ENCODE data around the gene NEDD4L. TPM values are rescaled to one million over a fixed set of nuclear protein-coding genes. Genes with fewer than 3 reads are reported as not detected.

Gene NEDD4L
- polyA plus RNA-seq, 1 donor (not counting 4 experiments of a cell fraction or from before 2014, with no cell fraction given) = 52.6 TPM

DNA sequence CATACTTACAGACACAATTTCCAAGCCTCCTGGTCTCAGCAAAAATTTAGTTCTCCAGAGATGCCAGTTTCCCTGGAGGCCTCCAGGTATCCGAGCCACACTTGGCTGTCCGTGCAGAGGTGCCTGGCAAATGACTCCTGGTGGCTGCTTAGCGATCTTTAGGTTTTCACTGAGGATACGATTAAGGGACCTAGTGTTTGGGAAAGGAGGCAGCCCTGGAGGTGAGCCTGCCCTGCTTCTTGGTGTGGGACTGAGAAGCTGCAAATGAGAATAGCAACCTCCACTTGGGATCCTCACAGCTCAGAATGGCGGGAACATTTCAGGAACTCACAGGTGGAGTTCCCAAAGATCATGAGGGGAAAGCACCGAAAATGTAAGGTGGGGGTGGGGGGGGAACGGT lies 367.3 kb downstream of the NEDD4L start:
- Histone ChIP-seq H3K4me1 (ENCODE audit: control insufficient read depth, extremely low read depth, insufficient read depth, low read length) (no peaks in the 10 kb centered on the region), H3K4me2 (ENCODE audit: control insufficient read depth, extremely low read depth, insufficient read depth, low read depth, low read length) (no peak overlapping the region), H3K36me3 (ENCODE audit: control insufficient read depth in 2 of 2, extremely low read depth in 1 of 2, insufficient read depth in 2 of 2, low read length in 2 of 2) (no peaks in the 10 kb centered on the region), H3K4me3 (ENCODE audit: control insufficient read depth in 2 of 3, extremely low read depth in 1 of 3, insufficient read depth in 2 of 3, low read depth in 1 of 3, low read length in 3 of 3) (no peak overlapping the region), H4K20me1 (ENCODE audit: control insufficient read depth, extremely low read depth, insufficient read depth, low read length) (no peaks in the 10 kb centered on the region), H3K27ac (ENCODE audit: control insufficient read depth, insufficient read depth, low read length) (no peak overlapping the region), H3K9me3 (ENCODE audit: control insufficient read depth, low read depth, low read length) (no peaks in the 10 kb centered on the region), H3K9me1 (ENCODE audit: control insufficient read depth, extremely low read depth, insufficient read depth, low read length) (no peaks in the 10 kb centered on the region), H3K9ac (ENCODE audit: control insufficient read depth, extremely low read depth, insufficient read depth, low read length) (no peak overlapping the region), H2AFZ (ENCODE audit: control insufficient read depth, low read length) (no peak overlapping the region), H3K79me2 (ENCODE audit: control insufficient read depth, insufficient read depth, low read length) (no peaks in the 10 kb centered on the region), H3K27me3 (ENCODE audit: control insufficient read depth, extremely low read depth, insufficient read depth, low read length) (peaks cover 15% of the 10 kb centered on the region)
- no peak for FAIRE-seq
- dilution Hi-C loops (cut with MboI; ENCODE audit: extremely low pct_ligation_motif_present, low sequenced_read_pairs) = no loop called here
- no peak for TF ChIP-seq EZH2 (IDR thresholded peaks at IDR 0.05; ENCODE audit: low read length)
- TF ChIP-seq CTCF (optimal IDR thresholded peaks at IDR 0.05 in 1 of 3, IDR thresholded peaks at IDR 0.05 in 1 of 3, conservative IDR thresholded peaks at IDR 0.05 in 1 of 3; ENCODE audit: extremely low read depth in 1 of 3, insufficient read depth in 2 of 3, low read length in 3 of 3) = no peak
- DNase-seq (ENCODE audit: low read depth, low spot score) = no peak

DNA sequence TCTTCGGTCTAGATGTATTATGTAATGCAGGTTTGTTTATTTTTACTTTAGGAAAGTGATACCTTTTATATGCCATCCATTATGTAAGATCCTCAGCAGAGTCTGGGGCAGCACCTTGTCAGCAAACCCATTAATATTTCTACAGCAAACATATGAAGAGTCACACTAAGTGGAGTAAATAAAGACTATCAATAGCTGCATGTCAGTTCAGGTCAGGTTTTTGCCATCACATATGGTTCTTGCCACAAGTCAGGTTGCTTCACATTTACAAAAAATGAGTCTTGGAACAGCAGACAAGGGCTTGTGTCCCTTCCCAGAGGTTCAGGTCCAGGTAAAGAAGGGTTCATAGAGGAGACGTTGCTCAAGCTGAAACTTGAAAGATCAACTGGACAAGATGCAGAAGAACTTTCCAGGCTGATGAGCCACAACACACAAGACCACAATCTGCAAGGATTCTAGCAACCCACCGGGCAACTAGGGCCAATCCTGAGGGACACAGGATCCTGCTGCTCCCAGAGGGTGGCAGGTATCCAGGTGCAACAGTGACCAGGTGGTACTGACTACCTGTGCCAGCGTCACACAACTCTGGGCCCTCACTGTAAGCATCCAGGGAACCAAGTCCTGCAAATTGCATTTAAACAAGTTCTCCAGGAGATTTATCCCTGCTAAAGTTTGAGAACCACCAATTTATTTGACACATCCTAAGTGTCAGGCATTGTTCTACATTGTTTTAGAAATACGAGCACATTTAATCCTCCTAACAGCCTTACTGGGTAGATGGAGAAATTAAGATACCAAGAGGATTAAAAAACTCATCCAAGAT lies 369.0 kb downstream of the NEDD4L start:
- no peaks in the 10 kb centered on the region for H3K36me3 ChIP-seq (ENCODE audit: control insufficient read depth in 2 of 2, extremely low read depth in 1 of 2, insufficient read depth in 2 of 2, low read length in 2 of 2)
- TF ChIP-seq CTCF (optimal IDR thresholded peaks at IDR 0.05 in 1 of 3, IDR thresholded peaks at IDR 0.05 in 1 of 3, conservative IDR thresholded peaks at IDR 0.05 in 1 of 3; ENCODE audit: extremely low read depth in 1 of 3, insufficient read depth in 2 of 3, low read length in 3 of 3) (no peak), EZH2 (IDR thresholded peaks at IDR 0.05; ENCODE audit: low read length) (no peak)
- no peaks in the 10 kb centered on the region for H4K20me1 ChIP-seq (ENCODE audit: control insufficient read depth, extremely low read depth, insufficient read depth, low read length)
- no peaks in the 10 kb centered on the region for H3K9me1 ChIP-seq (ENCODE audit: control insufficient read depth, extremely low read depth, insufficient read depth, low read length)
- no peak overlapping the region for H3K4me3 ChIP-seq (ENCODE audit: control insufficient read depth in 2 of 3, extremely low read depth in 1 of 3, insufficient read depth in 2 of 3, low read depth in 1 of 3, low read length in 3 of 3)
- DNase-seq (ENCODE audit: low read depth, low spot score) (no peak), FAIRE-seq (no peak)
- dilution Hi-C loops (cut with MboI; ENCODE audit: extremely low pct_ligation_motif_present, low sequenced_read_pairs) = no loop called here
- peaks cover 20% of the 10 kb centered on the region for H3K27me3 ChIP-seq (ENCODE audit: control insufficient read depth, extremely low read depth, insufficient read depth, low read length)
- H3K4me1 ChIP-seq (ENCODE audit: control insufficient read depth, extremely low read depth, insufficient read depth, low read length) = no peaks in the 10 kb centered on the region
- H3K9me3 ChIP-seq (ENCODE audit: control insufficient read depth, low read depth, low read length) = no peaks in the 10 kb centered on the region
- no peak overlapping the region for H3K27ac ChIP-seq (ENCODE audit: control insufficient read depth, insufficient read depth, low read length)
- H2AFZ ChIP-seq (ENCODE audit: control insufficient read depth, low read length) = no peak overlapping the region
- no peak overlapping the region for H3K9ac ChIP-seq (ENCODE audit: control insufficient read depth, extremely low read depth, insufficient read depth, low read length)
- H3K4me2 ChIP-seq (ENCODE audit: control insufficient read depth, extremely low read depth, insufficient read depth, low read depth, low read length) = no peak overlapping the region
- no peaks in the 10 kb centered on the region for H3K79me2 ChIP-seq (ENCODE audit: control insufficient read depth, insufficient read depth, low read length)

Measured in keratinocyte (primary cell).